ENCODE data around the gene KDM5B.

DNA sequence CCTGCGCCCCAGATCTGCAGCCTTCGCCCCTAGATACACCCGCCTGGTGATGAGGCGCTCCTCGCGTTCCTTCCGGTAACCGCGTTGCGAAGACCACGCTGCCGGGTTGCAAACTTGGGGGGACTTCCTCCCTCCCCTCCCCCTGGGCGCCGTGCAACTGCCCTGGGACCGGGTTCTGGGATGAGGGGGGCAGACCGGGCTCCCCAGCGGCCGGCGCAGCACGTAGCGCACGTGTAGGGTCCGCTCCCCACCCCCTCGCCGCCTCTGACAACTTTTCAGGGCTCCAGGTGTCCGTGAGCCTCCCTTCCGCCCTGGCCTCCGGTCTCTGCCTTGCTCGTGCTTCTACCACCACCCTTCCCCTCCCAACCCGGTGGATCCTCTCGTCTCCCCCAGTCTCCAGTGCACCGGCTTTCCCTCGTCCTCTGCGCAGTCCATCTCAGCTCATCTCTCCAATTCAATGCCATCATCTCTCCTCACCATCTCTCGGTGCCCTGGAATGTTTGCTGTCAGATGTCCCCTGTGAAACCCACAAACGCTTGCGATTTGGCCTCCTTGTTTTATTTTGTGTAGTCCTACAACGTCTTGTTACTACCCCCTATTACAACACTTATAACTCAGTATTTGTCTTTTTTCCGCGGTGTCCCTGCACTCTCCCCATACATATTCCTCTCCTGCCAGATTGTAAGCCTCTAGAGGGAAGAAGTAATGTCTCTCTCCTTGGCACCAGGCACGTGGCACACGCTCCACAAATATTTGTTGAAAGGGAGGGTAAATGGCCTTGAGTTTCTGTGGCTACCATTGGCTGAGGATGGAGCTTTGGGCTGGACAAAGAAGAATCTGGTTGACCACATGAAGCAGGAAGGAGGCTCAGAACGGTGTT, 3.3 kb upstream of the KDM5B start:
- TF ChIP-seq RXRA (IDR thresholded peaks at IDR 0.05; ENCODE audit: borderline replicate concordance, low read depth) (no peak), EP300 (IDR thresholded peaks at IDR 0.05; ENCODE audit: borderline replicate concordance in 1 of 2, low read depth in 1 of 2, low read length in 1 of 2) (no peak)
- TF ChIP-seq, protein P1, sequence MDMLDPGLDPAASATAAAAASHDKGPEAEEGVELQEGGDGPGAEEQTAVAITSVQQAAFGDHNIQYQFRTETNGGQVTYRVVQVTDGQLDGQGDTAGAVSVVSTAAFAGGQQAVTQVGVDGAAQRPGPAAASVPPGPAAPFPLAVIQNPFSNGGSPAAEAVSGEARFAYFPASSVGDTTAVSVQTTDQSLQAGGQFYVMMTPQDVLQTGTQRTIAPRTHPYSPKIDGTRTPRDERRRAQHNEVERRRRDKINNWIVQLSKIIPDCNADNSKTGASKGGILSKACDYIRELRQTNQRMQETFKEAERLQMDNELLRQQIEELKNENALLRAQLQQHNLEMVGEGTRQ (IDR thresholded peaks at IDR 0.05; ENCODE audit: borderline replicate concordance, low read depth, low read length): no peak
- TF ChIP-seq, protein P2, sequence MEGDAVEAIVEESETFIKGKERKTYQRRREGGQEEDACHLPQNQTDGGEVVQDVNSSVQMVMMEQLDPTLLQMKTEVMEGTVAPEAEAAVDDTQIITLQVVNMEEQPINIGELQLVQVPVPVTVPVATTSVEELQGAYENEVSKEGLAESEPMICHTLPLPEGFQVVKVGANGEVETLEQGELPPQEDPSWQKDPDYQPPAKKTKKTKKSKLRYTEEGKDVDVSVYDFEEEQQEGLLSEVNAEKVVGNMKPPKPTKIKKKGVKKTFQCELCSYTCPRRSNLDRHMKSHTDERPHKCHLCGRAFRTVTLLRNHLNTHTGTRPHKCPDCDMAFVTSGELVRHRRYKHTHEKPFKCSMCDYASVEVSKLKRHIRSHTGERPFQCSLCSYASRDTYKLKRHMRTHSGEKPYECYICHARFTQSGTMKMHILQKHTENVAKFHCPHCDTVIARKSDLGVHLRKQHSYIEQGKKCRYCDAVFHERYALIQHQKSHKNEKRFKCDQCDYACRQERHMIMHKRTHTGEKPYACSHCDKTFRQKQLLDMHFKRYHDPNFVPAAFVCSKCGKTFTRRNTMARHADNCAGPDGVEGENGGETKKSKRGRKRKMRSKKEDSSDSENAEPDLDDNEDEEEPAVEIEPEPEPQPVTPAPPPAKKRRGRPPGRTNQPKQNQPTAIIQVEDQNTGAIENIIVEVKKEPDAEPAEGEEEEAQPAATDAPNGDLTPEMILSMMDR (IDR thresholded peaks at IDR 0.05): no peak
